ENCODE results near the gene PLIN3. TPM values are rescaled to one million over a fixed set of nuclear protein-coding genes. Genes with fewer than 3 reads are reported as not detected.
"Not testable (repeated sequence)": the region's sequence is repeated elsewhere in the genome, so short reads cannot be mapped to it uniquely, and the experiment has no call there.

The PLIN3 gene
- total and polyA plus RNA-seq, 2 donors (not counting 1 experiment from before 2014, with no cell fraction given): 133 to 191 TPM

DNA sequence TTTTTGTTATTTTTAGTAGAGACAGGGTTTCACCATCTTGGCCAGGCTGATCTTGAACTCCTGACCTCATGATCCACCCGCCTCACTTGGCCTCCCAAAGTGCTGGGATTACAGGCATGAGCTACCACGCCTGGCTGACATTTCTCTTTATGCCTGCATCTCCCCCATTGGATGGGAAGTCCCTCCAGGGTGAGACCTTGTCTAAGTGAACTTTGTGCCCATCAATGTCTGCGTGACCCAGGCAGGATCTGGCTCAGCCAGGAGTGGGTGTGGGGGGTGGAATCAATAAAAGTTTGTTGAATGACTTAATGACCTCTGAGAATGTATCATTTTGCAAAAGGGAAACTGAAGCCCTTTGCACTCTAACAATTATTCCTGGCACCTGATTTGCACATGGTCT lies 37.0 kb upstream of the PLIN3 start:
- Histone ChIP-seq H3K9me3 (ENCODE audit: control insufficient read depth, insufficient read depth, low read depth, low read length) (no peaks in the 10 kb centered on the region), H3K9ac (ENCODE audit: insufficient read depth, low read length) (no peak overlapping the region), H3K27me3 (ENCODE audit: control insufficient read depth, insufficient read depth, low read length) (no peaks in the 10 kb centered on the region), H3K27ac (ENCODE audit: insufficient read depth, low read length) (no peak overlapping the region), H2AFZ (ENCODE audit: low read length) (no peak overlapping the region), H3K36me3 (ENCODE audit: control insufficient read depth, insufficient read depth, low read length) (no peaks in the 10 kb centered on the region), H3K79me2 (ENCODE audit: control insufficient read depth, insufficient read depth, low read length) (no peaks in the 10 kb centered on the region), H3K4me3 (replicated peaks in 1 of 4; ENCODE audit: control extremely low read depth in 1 of 4, insufficient read depth in 1 of 4, low read depth in 3 of 4, low read length in 4 of 4) (no peak overlapping the region), H3K4me1 (ENCODE audit: control insufficient read depth, extremely low read depth, insufficient read depth, low read length) (no peaks in the 10 kb centered on the region), H4K20me1 (ENCODE audit: control insufficient read depth, extremely low read depth, insufficient read depth, low read length) (no peaks in the 10 kb centered on the region), H3K4me2 (ENCODE audit: extremely low read depth, insufficient read depth, low read length) (no peak overlapping the region)
- TF ChIP-seq, protein P1, sequence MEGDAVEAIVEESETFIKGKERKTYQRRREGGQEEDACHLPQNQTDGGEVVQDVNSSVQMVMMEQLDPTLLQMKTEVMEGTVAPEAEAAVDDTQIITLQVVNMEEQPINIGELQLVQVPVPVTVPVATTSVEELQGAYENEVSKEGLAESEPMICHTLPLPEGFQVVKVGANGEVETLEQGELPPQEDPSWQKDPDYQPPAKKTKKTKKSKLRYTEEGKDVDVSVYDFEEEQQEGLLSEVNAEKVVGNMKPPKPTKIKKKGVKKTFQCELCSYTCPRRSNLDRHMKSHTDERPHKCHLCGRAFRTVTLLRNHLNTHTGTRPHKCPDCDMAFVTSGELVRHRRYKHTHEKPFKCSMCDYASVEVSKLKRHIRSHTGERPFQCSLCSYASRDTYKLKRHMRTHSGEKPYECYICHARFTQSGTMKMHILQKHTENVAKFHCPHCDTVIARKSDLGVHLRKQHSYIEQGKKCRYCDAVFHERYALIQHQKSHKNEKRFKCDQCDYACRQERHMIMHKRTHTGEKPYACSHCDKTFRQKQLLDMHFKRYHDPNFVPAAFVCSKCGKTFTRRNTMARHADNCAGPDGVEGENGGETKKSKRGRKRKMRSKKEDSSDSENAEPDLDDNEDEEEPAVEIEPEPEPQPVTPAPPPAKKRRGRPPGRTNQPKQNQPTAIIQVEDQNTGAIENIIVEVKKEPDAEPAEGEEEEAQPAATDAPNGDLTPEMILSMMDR (conservative IDR thresholded peaks at IDR 0.05 in 1 of 2, IDR thresholded peaks at IDR 0.05 in 1 of 2; ENCODE audit: low read depth in 1 of 2, low read length in 2 of 2): no peak
- TF ChIP-seq EZH2 (IDR thresholded peaks at IDR 0.05; ENCODE audit: low read length, missing control alignments): no peak
- DNase-seq (ENCODE audit: low read depth in 2 of 2): no peak

DNA sequence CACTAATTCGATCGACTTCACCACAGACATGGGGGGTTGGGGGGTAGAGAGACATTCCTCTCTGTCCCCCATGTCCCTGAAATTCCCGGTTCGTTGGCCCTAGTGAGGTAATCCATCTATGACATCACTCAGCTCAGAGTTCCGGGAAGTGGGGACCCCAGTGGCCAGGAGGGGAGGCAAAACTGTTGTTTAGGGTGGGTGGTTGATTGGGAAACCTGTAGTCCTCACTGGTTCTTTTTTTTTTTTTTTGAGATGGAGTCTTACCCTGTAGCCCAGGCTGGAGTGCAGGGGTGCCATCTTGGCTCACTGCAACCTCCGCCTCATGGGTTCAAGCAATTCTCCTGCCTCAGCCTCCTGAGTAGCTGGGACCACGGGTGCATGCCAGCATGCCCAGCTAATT lies 35.3 kb upstream of the PLIN3 start, which contains the start of gene ARRDC5:
TSS of gene ARRDC5 (minus strand) at position 101 of the 400 bp plus-strand sequence. CDS start at position 30, 71 bp downstream.
- no peak for TF ChIP-seq EZH2 (IDR thresholded peaks at IDR 0.05; ENCODE audit: low read length, missing control alignments)
- TF ChIP-seq, protein P1 (conservative IDR thresholded peaks at IDR 0.05 in 1 of 2, IDR thresholded peaks at IDR 0.05 in 1 of 2; ENCODE audit: low read depth in 1 of 2, low read length in 2 of 2): no peak
- H3K79me2 ChIP-seq (ENCODE audit: control insufficient read depth, insufficient read depth, low read length): no peaks in the 10 kb centered on the region
- H4K20me1 ChIP-seq (ENCODE audit: control insufficient read depth, extremely low read depth, insufficient read depth, low read length): no peaks in the 10 kb centered on the region
- no peaks in the 10 kb centered on the region for H3K4me1 ChIP-seq (ENCODE audit: control insufficient read depth, extremely low read depth, insufficient read depth, low read length)
- H3K27ac ChIP-seq (ENCODE audit: insufficient read depth, low read length): no peak within 1 kb of the TSS
- H3K36me3 ChIP-seq (ENCODE audit: control insufficient read depth, insufficient read depth, low read length): no peaks in the 10 kb centered on the region
- no peak within 1 kb of the TSS for H2AFZ ChIP-seq (ENCODE audit: low read length)
- no peaks in the 10 kb centered on the region for H3K9me3 ChIP-seq (ENCODE audit: control insufficient read depth, insufficient read depth, low read depth, low read length)
- H3K27me3 ChIP-seq (ENCODE audit: control insufficient read depth, insufficient read depth, low read length): no peaks in the 10 kb centered on the region
- H3K9ac ChIP-seq (ENCODE audit: insufficient read depth, low read length): no peak within 1 kb of the TSS
- H3K4me2 ChIP-seq (ENCODE audit: extremely low read depth, insufficient read depth, low read length): no peak within 1 kb of the TSS
- DNase-seq (ENCODE audit: low read depth in 2 of 2): no peak
- H3K4me3 ChIP-seq (replicated peaks in 1 of 4; ENCODE audit: control extremely low read depth in 1 of 4, insufficient read depth in 1 of 4, low read depth in 3 of 4, low read length in 4 of 4): no peak within 1 kb of the TSS

DNA sequence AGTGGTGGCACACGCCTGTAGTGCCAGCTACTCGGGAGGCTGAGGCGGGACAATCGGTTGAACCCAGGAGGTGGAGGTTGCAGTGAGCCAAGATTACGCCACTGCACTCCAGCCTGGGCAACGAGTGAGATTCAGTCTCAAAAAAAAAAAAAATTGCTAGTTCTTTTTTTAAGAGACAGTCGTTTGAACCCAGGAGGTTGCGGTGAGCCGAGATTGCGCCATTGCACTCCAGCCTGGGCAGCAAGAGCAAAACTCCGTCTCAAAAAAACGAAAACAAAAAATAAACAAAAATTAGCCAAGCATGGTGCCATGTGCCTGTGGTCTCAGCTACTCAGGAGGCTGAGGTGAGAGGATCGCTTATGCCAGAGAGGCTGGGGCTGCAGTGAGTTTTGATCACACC lies 33.4 kb upstream of the PLIN3 start:
- not testable (repeated sequence) for DNase-seq (ENCODE audit: low read depth in 2 of 2); H2AFZ ChIP-seq (ENCODE audit: low read length); H3K4me1 ChIP-seq (ENCODE audit: control insufficient read depth, extremely low read depth, insufficient read depth, low read length); H3K27ac ChIP-seq (ENCODE audit: insufficient read depth, low read length); H3K79me2 ChIP-seq (ENCODE audit: control insufficient read depth, insufficient read depth, low read length); H3K9ac ChIP-seq (ENCODE audit: insufficient read depth, low read length); H3K4me2 ChIP-seq (ENCODE audit: extremely low read depth, insufficient read depth, low read length); H3K27me3 ChIP-seq (ENCODE audit: control insufficient read depth, insufficient read depth, low read length); H3K36me3 ChIP-seq (ENCODE audit: control insufficient read depth, insufficient read depth, low read length); H3K4me3 ChIP-seq (replicated peaks in 1 of 4; ENCODE audit: control extremely low read depth in 1 of 4, insufficient read depth in 1 of 4, low read depth in 3 of 4, low read length in 4 of 4); H4K20me1 ChIP-seq (ENCODE audit: control insufficient read depth, extremely low read depth, insufficient read depth, low read length); H3K9me3 ChIP-seq (ENCODE audit: control insufficient read depth, insufficient read depth, low read depth, low read length)
